Measurements from ENCODE around the gene TRABD2A. TPM values are rescaled to one million over a fixed set of nuclear protein-coding genes. Genes with fewer than 3 reads are reported as not detected.

Gene TRABD2A
- total and polyA plus RNA-seq, 9 of the 15 experiments (the other 6 are each of a cell fraction or from before 2014, with no cell fraction given) = 0.07 to 0.45 (median 0.25) TPM

- TF ChIP-seq, protein P1, sequence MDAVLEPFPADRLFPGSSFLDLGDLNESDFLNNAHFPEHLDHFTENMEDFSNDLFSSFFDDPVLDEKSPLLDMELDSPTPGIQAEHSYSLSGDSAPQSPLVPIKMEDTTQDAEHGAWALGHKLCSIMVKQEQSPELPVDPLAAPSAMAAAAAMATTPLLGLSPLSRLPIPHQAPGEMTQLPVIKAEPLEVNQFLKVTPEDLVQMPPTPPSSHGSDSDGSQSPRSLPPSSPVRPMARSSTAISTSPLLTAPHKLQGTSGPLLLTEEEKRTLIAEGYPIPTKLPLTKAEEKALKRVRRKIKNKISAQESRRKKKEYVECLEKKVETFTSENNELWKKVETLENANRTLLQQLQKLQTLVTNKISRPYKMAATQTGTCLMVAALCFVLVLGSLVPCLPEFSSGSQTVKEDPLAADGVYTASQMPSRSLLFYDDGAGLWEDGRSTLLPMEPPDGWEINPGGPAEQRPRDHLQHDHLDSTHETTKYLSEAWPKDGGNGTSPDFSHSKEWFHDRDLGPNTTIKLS (IDR thresholded peaks at IDR 0.05; ENCODE audit: borderline replicate concordance, low read depth) = no peak
Measured at GRCh38 chr2:84896567-84896966, 15.7 kb upstream of the TRABD2A start (continued).

- Histone ChIP-seq H3K4me2 (ENCODE audit: insufficient read depth, low read length) (no peak overlapping the region), H3K4me3 (no peak overlapping the region), H3K9me1 (ENCODE audit: control insufficient read depth, insufficient read depth, low read length) (no peaks in the 10 kb centered on the region), H4K20me1 (replicated peaks; ENCODE audit: control insufficient read depth, insufficient read depth, low read length) (no peaks in the 10 kb centered on the region), H3K4me1 (replicated peaks in 1 of 2; ENCODE audit: control insufficient read depth in 2 of 2, insufficient read depth in 2 of 2, low read length in 2 of 2) (peaks cover 0 to 12% of the 10 kb centered on the region in 2 experiments; a peak in 3 of 5 replicates), H3K27ac (ENCODE audit: extremely low read depth, low read depth, low read length) (no peak overlapping the region), H3K79me2 (ENCODE audit: control insufficient read depth, insufficient read depth, low read length) (no peaks in the 10 kb centered on the region), H3K27me3 (ENCODE audit: control insufficient read depth in 2 of 2, insufficient read depth in 2 of 2, low read length in 2 of 2) (no peaks in the 10 kb centered on the region), H3K36me3 (ENCODE audit: control insufficient read depth, insufficient read depth, low read length) (no peaks in the 10 kb centered on the region), H3K9me3 (replicated peaks; ENCODE audit: control insufficient read depth, insufficient read depth, low read depth, low read length) (no peaks in the 10 kb centered on the region), H2AFZ (ENCODE audit: low read depth, low read length) (peak overlapping the region; percentile 74), H3K9ac (ENCODE audit: insufficient read depth in 1 of 2, low read depth in 2 of 2, low read length in 2 of 2) (no peak overlapping the region)
- ATAC-seq (no peak), DNase-seq (ENCODE audit: extremely low read depth in 1 of 4, low spot score in 3 of 4) (no peak), FAIRE-seq (no peak)
- TF ChIP-seq ELF1 (tag; IDR thresholded peaks at IDR 0.05) = no peak
- TF ChIP-seq SIN3A (IDR thresholded peaks at IDR 0.05; ENCODE audit: borderline replicate concordance in 2 of 2, control insufficient read depth in 1 of 2, low read depth in 2 of 2, low read length in 2 of 2) = no peak
- TF ChIP-seq ZNF124 (CRISPR knock-in tag; IDR thresholded peaks at IDR 0.05) = no peak
- in situ Hi-C loops (cut with MboI) = no loop called here
- ChIA-PET CTCF (ENCODE audit: low intra/inter-chr PET ratio) (no interaction called here), POLR2A (interaction anchor here (0.8 kb wide), 1 partner anchor 8 kb away, joined by 3 read pairs; no protein-coding TSS in a partner anchor)
- BruUV-seq (replicated peaks) = no TSS peak
- intact Hi-C loops (cut with micrococcal nuclease) = no loop called here
- WGBS (ENCODE audit: insufficient coverage, low coverage, missing lambda C conversion rate) = 27% methylated on average over 7 of the region's 7 CpGs
Measured at GRCh38 chr2:84894758-84895520, 14.1 kb upstream of the TRABD2A start.
